K562 (cell line): ENCODE data around the gene RBKS. TPM values are rescaled to one million over a fixed set of nuclear protein-coding genes. Genes with fewer than 3 reads are reported as not detected.
A peak's percentile ranks its signal among the peaks of the same experiment; 100 is the strongest.

ENCODE experiments used
- ASH1L ChIP-seq: fragments of 450-650 bp; IDR thresholded peaks from 2 replicates; pipeline ENCODE4 v1.6.1; 2018; ENCODE audit warnings: borderline replicate concordance, mild to moderate bottlenecking, low read depth; ENCODE audit not compliant: partially characterized antibody
- DIDO1 ChIP-seq: fragments of 450-650 bp; IDR thresholded peaks from 2 replicates; pipeline ENCODE4 v1.6.1; 2016; ENCODE audit warnings: low read depth, missing biosample characterization, missing genetic modification characterization
- FOXA3 ChIP-seq, 2 experiments: fragments of 450-650 bp in 1 of 2; sonication (generic) in 1 of 2; formaldehyde crosslinking; IDR thresholded peaks in 1 of 2; conservative IDR thresholded peaks in 1 of 2; 2 replicates each; pipeline versions ENCODE4 v1.4.0 to v1.8.0; 2020 to 2022; ENCODE audit warnings: mild to moderate bottlenecking in 2 of 2, missing genetic modification reagents in 1 of 2
- FOXJ3 ChIP-seq: sonication (generic); formaldehyde crosslinking; IDR thresholded peaks from 2 replicates; pipeline ENCODE4 v1.4.0; 2020; ENCODE audit warnings: mild to moderate bottlenecking, missing genetic modification reagents
- KLF1 ChIP-seq: fragments of 450-650 bp; IDR thresholded peaks from 2 replicates; pipeline ENCODE4 v1.6.1; 2016; ENCODE audit warnings: missing genetic modification characterization, missing compliant biosample characterization
- MAFK ChIP-seq: IDR thresholded peaks from 2 replicates; pipeline ENCODE4 v1.6.1; 2011; ENCODE audit warnings: low read length, improper control_type of control experiment
- NFATC3 ChIP-seq: fragments of 450-650 bp; IDR thresholded peaks from 2 replicates; pipeline ENCODE4 v1.6.1; 2017; ENCODE audit warnings: mild to moderate bottlenecking
- NFXL1 ChIP-seq: fragments of 450-650 bp; formaldehyde crosslinking; IDR thresholded peaks from 2 replicates; pipeline ENCODE4 v1.4.0; 2021; ENCODE audit warnings: mild to moderate bottlenecking
- RFX1 ChIP-seq: fragments of 450-650 bp; IDR thresholded peaks from 2 replicates; pipeline ENCODE4 v1.6.1; 2016; ENCODE audit warnings: mild to moderate bottlenecking, moderate library complexity
- TEAD1 ChIP-seq, 2 experiments: fragments of 450-650 bp in 1 of 2; sonication (generic) in 1 of 2; formaldehyde crosslinking; IDR thresholded peaks; 2 replicates each; pipeline versions ENCODE4 v1.4.0 to v1.8.0; 2020 to 2022; ENCODE audit warnings: mild to moderate bottlenecking in 2 of 2, missing genetic modification reagents in 1 of 2
- ZKSCAN1 ChIP-seq: fragments of 150-350 bp; IDR thresholded peaks from 2 replicates; pipeline ENCODE4 v1.6.1; 2016; ENCODE audit warnings: low read depth, low read length
- ZNF124 ChIP-seq: sonication (generic); formaldehyde crosslinking; IDR thresholded peaks from 2 replicates; pipeline ENCODE4 v1.8.1; 2022; ENCODE audit warnings: missing genetic modification reagents
- ZNF316 ChIP-seq: fragments of 450-650 bp; IDR thresholded peaks from 2 replicates; pipeline ENCODE4 v1.6.1; 2016
- ZNF609 ChIP-seq: sonication (generic); formaldehyde crosslinking; IDR thresholded peaks from 2 replicates; pipeline ENCODE4 v1.8.1; 2023; ENCODE audit warnings: missing genetic modification reagents, mild to moderate bottlenecking, borderline replicate concordance
- polyA plus RNA-seq, 8 experiments: library from polyadenylated mRNA; depleted of rRNA in 4 of 8; stranded (reverse) in 5 of 8; unstranded in 3 of 8; fragments of >200 nt; fragmentation: Nextera tagmentation in 2 of 8; fragmentation: Illumina TruSeq in 1 of 8; extraction: Ambion mirVana in 2 of 8; extraction: Trizol in 1 of 8; gene quantifications; 2 replicates each; pipeline versions ENCODE4 v1.2.1 to v1.2.3, GENCODE V29; 2011 to 2014; ENCODE audit warnings: inconsistent platforms in 1 of 8, missing spikeins in 1 of 8
- total RNA-seq, 7 experiments: library from RNA; depleted of rRNA in 6 of 7; stranded (reverse); fragments of >200 nt in 6 of 7; fragmentation: Illumina TruSeq in 2 of 7; extraction: Trizol in 2 of 7; gene quantifications; 2 replicates each; pipeline versions ENCODE4 v1.2.1 to v1.2.3, GENCODE V29; 2011 to 2021; ENCODE audit warnings: low replicate concordance in 1 of 7
- TF ChIP-seq, protein P1 (sequence below): sonication (generic); formaldehyde crosslinking; IDR thresholded peaks from 2 replicates; pipeline ENCODE4 v1.8.0; 2022; ENCODE audit warnings: mild to moderate bottlenecking, low read depth, missing genetic modification reagents
- TF ChIP-seq, protein P2 (sequence below): fragments of 250-450 bp; sonication (Bioruptor Pico); IDR thresholded peaks from 2 replicates; pipeline ENCODE4 v1.6.1; 2021; ENCODE audit warnings: mild to moderate bottlenecking
- TF ChIP-seq, protein P3 (sequence below): fragments of 150-350 bp; conservative IDR thresholded peaks from 2 replicates; pipeline ENCODE4 v1.6.1; 2014; ENCODE audit warnings: low read length
- TF ChIP-seq, protein P4 (sequence below): fragments of 450-650 bp; formaldehyde crosslinking; IDR thresholded peaks from 2 replicates; pipeline ENCODE4 v1.4.0; 2022; ENCODE audit warnings: mild to moderate bottlenecking, moderate library complexity

Gene RBKS
- total and polyA plus RNA-seq, 9 of the 15 experiments (the other 6 are each of a cell fraction or from before 2014, with no cell fraction given), result 0.06 to 0.39 (median 0.19) TPM

GRCh38 chr2:27903649-27904404 lies 13.6 kb upstream of the RBKS start (continued):
- TF ChIP-seq ZNF609 (no peak), NFXL1 (CRISPR knock-in tag) (no peak), KLF1 (no peak), ASH1L (no peak), DIDO1 (tag) (no peak), TEAD1 (CRISPR knock-in tag; IDR thresholded peaks at IDR 0.05) (no peak), ZKSCAN1 (no peak), ZNF316 (peak; percentile 64), FOXJ3 (CRISPR knock-in tag) (no peak), ZNF124 (no peak), MAFK (no peak), RFX1 (no peak), NFATC3 (no peak), FOXA3 (CRISPR knock-in tag; conservative IDR thresholded peaks at IDR 0.05 in 1 of 2, IDR thresholded peaks at IDR 0.05 in 1 of 2) (no peak)
- TF ChIP-seq, protein P1, sequence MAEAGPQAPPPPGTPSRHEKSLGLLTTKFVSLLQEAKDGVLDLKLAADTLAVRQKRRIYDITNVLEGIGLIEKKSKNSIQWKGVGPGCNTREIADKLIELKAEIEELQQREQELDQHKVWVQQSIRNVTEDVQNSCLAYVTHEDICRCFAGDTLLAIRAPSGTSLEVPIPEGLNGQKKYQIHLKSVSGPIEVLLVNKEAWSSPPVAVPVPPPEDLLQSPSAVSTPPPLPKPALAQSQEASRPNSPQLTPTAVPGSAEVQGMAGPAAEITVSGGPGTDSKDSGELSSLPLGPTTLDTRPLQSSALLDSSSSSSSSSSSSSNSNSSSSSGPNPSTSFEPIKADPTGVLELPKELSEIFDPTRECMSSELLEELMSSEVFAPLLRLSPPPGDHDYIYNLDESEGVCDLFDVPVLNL (CRISPR knock-in tag), result no peak
- TF ChIP-seq, protein P2, sequence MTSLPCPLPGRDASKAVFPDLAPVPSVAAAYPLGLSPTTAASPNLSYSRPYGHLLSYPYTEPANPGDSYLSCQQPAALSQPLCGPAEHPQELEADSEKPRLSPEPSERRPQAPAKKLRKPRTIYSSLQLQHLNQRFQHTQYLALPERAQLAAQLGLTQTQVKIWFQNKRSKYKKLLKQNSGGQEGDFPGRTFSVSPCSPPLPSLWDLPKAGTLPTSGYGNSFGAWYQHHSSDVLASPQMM (CRISPR knock-in tag), result no peak
- TF ChIP-seq, protein P3, sequence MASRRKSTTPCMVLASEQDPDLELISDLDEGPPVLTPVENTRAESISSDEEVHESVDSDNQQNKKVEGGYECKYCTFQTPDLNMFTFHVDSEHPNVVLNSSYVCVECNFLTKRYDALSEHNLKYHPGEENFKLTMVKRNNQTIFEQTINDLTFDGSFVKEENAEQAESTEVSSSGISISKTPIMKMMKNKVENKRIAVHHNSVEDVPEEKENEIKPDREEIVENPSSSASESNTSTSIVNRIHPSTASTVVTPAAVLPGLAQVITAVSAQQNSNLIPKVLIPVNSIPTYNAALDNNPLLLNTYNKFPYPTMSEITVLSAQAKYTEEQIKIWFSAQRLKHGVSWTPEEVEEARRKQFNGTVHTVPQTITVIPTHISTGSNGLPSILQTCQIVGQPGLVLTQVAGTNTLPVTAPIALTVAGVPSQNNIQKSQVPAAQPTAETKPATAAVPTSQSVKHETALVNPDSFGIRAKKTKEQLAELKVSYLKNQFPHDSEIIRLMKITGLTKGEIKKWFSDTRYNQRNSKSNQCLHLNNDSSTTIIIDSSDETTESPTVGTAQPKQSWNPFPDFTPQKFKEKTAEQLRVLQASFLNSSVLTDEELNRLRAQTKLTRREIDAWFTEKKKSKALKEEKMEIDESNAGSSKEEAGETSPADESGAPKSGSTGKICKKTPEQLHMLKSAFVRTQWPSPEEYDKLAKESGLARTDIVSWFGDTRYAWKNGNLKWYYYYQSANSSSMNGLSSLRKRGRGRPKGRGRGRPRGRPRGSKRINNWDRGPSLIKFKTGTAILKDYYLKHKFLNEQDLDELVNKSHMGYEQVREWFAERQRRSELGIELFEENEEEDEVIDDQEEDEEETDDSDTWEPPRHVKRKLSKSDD, result no peak
- TF ChIP-seq, protein P4, sequence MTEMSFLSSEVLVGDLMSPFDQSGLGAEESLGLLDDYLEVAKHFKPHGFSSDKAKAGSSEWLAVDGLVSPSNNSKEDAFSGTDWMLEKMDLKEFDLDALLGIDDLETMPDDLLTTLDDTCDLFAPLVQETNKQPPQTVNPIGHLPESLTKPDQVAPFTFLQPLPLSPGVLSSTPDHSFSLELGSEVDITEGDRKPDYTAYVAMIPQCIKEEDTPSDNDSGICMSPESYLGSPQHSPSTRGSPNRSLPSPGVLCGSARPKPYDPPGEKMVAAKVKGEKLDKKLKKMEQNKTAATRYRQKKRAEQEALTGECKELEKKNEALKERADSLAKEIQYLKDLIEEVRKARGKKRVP (CRISPR knock-in tag), result no peak
